ENCODE measurements around the gene BCL11B. TPM values are rescaled to one million over a fixed set of nuclear protein-coding genes. Genes with fewer than 3 reads are reported as not detected.

Gene BCL11B
- total and polyA plus RNA-seq, 4 donors, result 0.04 to 0.42 (median 0.16) TPM

- Histone ChIP-seq H3K9me3 (ENCODE audit: control insufficient read depth in 4 of 4, low read length in 3 of 4) (no peaks in the 10 kb centered on the region), H3K36me3 (ENCODE audit: control insufficient read depth in 4 of 4, insufficient read depth in 3 of 4, low read depth in 1 of 4, low read length in 3 of 4) (no peaks in the 10 kb centered on the region), H3K27ac (ENCODE audit: low read depth in 1 of 2, low read length in 2 of 2) (no peak overlapping the region), H3K4me3 (ENCODE audit: low read depth in 1 of 3, low read length in 3 of 3) (no peak overlapping the region), H3K9ac (ENCODE audit: low read depth in 1 of 2, low read length in 2 of 2) (no peak overlapping the region), H3K4me1 (ENCODE audit: control insufficient read depth in 4 of 4, insufficient read depth in 4 of 4, low read length in 3 of 4) (no peaks in the 10 kb centered on the region), H3K27me3 (ENCODE audit: control insufficient read depth in 4 of 4, insufficient read depth in 4 of 4, low read length in 3 of 4) (peaks cover 0 to 4% (median 0%) of the 10 kb centered on the region in 4 donors)
- DNase-seq (ENCODE audit: low spot score), result no peak
- TF ChIP-seq, protein P1, sequence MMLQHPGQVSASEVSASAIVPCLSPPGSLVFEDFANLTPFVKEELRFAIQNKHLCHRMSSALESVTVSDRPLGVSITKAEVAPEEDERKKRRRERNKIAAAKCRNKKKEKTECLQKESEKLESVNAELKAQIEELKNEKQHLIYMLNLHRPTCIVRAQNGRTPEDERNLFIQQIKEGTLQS (IDR thresholded peaks at IDR 0.05), result no peak
- TF ChIP-seq HNF4A (conservative IDR thresholded peaks at IDR 0.05) (no peak), ZBTB33 (IDR thresholded peaks at IDR 0.05) (no peak), NR2F2 (IDR thresholded peaks at IDR 0.05) (no peak)
- WGBS, result 70% methylated on average over 16 of the region's 16 CpGs
These were observed 56.7 kb downstream of the BCL11B start for GRCh38 chr14:99215277-99215676.

GRCh38 chr14:99214701-99215100, 57.3 kb downstream of the BCL11B start:
- Histone ChIP-seq H3K9me3 (ENCODE audit: control insufficient read depth in 4 of 4, low read length in 3 of 4) (no peaks in the 10 kb centered on the region), H3K27ac (ENCODE audit: low read depth in 1 of 2, low read length in 2 of 2) (no peak overlapping the region), H3K9ac (ENCODE audit: low read depth in 1 of 2, low read length in 2 of 2) (no peak overlapping the region), H3K4me1 (ENCODE audit: control insufficient read depth in 4 of 4, insufficient read depth in 4 of 4, low read length in 3 of 4) (no peaks in the 10 kb centered on the region), H3K27me3 (ENCODE audit: control insufficient read depth in 4 of 4, insufficient read depth in 4 of 4, low read length in 3 of 4) (peaks cover 0 to 4% (median 0%) of the 10 kb centered on the region in 4 donors), H3K4me3 (ENCODE audit: low read depth in 1 of 3, low read length in 3 of 3) (no peak overlapping the region), H3K36me3 (ENCODE audit: control insufficient read depth in 4 of 4, insufficient read depth in 3 of 4, low read depth in 1 of 4, low read length in 3 of 4) (no peaks in the 10 kb centered on the region)
- 69% methylated on average over 7 of the region's 7 CpGs for WGBS
- TF ChIP-seq GABPA (IDR thresholded peaks at IDR 0.05 in 1 of 2, conservative IDR thresholded peaks at IDR 0.05 in 1 of 2), result no peak
- TF ChIP-seq FOXA1 (IDR thresholded peaks at IDR 0.05), result no peak
- DNase-seq (ENCODE audit: low spot score), result no peak

GRCh38 chr14:99213527-99213971, 58.4 kb downstream of the BCL11B start:
- Histone ChIP-seq H3K4me3 (ENCODE audit: low read depth in 1 of 3, low read length in 3 of 3) (no peak overlapping the region), H3K4me1 (ENCODE audit: control insufficient read depth in 4 of 4, insufficient read depth in 4 of 4, low read length in 3 of 4) (no peaks in the 10 kb centered on the region), H3K27ac (ENCODE audit: low read depth in 1 of 2, low read length in 2 of 2) (no peak overlapping the region)

More at GRCh38 chr14:99213527-99213971, 58.4 kb downstream of the BCL11B start:
- H3K9me3 ChIP-seq (ENCODE audit: control insufficient read depth in 4 of 4, low read length in 3 of 4), result no peaks in the 10 kb centered on the region
- H3K9ac ChIP-seq (ENCODE audit: low read depth in 1 of 2, low read length in 2 of 2), result no peak overlapping the region
- no peaks in the 10 kb centered on the region for H3K36me3 ChIP-seq (ENCODE audit: control insufficient read depth in 4 of 4, insufficient read depth in 3 of 4, low read depth in 1 of 4, low read length in 3 of 4)
- DNase-seq (ENCODE audit: low spot score), result no peak
- H3K27me3 ChIP-seq (ENCODE audit: control insufficient read depth in 4 of 4, insufficient read depth in 4 of 4, low read length in 3 of 4), result peaks cover 0 to 4% (median 0%) of the 10 kb centered on the region in 4 donors
- TF ChIP-seq, protein P2, sequence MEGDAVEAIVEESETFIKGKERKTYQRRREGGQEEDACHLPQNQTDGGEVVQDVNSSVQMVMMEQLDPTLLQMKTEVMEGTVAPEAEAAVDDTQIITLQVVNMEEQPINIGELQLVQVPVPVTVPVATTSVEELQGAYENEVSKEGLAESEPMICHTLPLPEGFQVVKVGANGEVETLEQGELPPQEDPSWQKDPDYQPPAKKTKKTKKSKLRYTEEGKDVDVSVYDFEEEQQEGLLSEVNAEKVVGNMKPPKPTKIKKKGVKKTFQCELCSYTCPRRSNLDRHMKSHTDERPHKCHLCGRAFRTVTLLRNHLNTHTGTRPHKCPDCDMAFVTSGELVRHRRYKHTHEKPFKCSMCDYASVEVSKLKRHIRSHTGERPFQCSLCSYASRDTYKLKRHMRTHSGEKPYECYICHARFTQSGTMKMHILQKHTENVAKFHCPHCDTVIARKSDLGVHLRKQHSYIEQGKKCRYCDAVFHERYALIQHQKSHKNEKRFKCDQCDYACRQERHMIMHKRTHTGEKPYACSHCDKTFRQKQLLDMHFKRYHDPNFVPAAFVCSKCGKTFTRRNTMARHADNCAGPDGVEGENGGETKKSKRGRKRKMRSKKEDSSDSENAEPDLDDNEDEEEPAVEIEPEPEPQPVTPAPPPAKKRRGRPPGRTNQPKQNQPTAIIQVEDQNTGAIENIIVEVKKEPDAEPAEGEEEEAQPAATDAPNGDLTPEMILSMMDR (IDR thresholded peaks at IDR 0.05; ENCODE audit: low read depth, low read length, missing input control), result no peak
- TF ChIP-seq JUND (IDR thresholded peaks at IDR 0.05), result no peak
- no peak for TF ChIP-seq NR2F2 (IDR thresholded peaks at IDR 0.05)
- TF ChIP-seq, protein P3, sequence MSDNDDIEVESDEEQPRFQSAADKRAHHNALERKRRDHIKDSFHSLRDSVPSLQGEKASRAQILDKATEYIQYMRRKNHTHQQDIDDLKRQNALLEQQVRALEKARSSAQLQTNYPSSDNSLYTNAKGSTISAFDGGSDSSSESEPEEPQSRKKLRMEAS (IDR thresholded peaks at IDR 0.05), result no peak
- TF ChIP-seq FOXA1 (IDR thresholded peaks at IDR 0.05), result no peak
- WGBS, result 74% methylated on average over 12 of the region's 12 CpGs

Data from liver (tissue), 9 donors.